Heart right ventricle (tissue), 16 donors: ENCODE data around the gene GPT2. TPM values are rescaled to one million over a fixed set of nuclear protein-coding genes. Genes with fewer than 3 reads are reported as not detected.

Experiments used
- ATAC-seq, 8 donors: fragments of 200-7000 bp; cut with Tn5 transposase; one replicate each; pipeline ENCODE4 v1.9.1; 2020; ENCODE audit warnings: mild to moderate bottlenecking in 8 of 8, moderate library complexity in 8 of 8, moderate number of reproducible peaks in 1 of 8
- DNase-seq, 2 donors: peaks; one replicate each; pipeline ENCODE4 v3.0.0-alpha.2; 2020
- H3K27ac ChIP-seq, 10 donors: fragments of 200-600 bp; sonication (generic) in 2 of 10; one replicate each; pipeline versions ENCODE4 v1.5.0 to v1.8.0; 2020 to 2022; ENCODE audit warnings: mild to moderate bottlenecking in 3 of 10
- H3K27me3 ChIP-seq, 7 donors: fragments of 200-600 bp; one replicate each; pipeline ENCODE4 v1.8.0; 2021 to 2022; ENCODE audit warnings: mild to moderate bottlenecking in 2 of 7
- H3K36me3 ChIP-seq, 9 donors: fragments of 200-600 bp; sonication (generic) in 1 of 9; one replicate each; pipeline versions ENCODE4 v1.5.0 to v1.8.0; 2020 to 2022; ENCODE audit warnings: mild to moderate bottlenecking in 2 of 9
- H3K4me1 ChIP-seq, 9 donors: fragments of 200-600 bp; sonication (generic) in 1 of 9; one replicate each; pipeline versions ENCODE4 v1.5.0 to v1.8.0; 2020 to 2022; ENCODE audit warnings: mild to moderate bottlenecking in 4 of 9
- H3K4me3 ChIP-seq, 10 donors: fragments of 200-600 bp; sonication (generic) in 2 of 10; one replicate each; pipeline versions ENCODE4 v1.5.0 to v1.8.0; 2020 to 2022; ENCODE audit warnings: mild to moderate bottlenecking in 7 of 10, moderate library complexity in 2 of 10
- H3K9me3 ChIP-seq, 11 donors: fragments of 200-600 bp in 10 of 11; sonication (generic) in 2 of 11; one replicate each; pipeline versions ENCODE4 v1.5.0 to v1.8.0; 2013 to 2022; ENCODE audit warnings: mild to moderate bottlenecking in 2 of 11, control low read depth in 1 of 11, moderate library complexity in 1 of 11
- CTCF ChIP-seq, 9 donors: fragments of 200-600 bp; sonication (generic) in 2 of 9; IDR thresholded peaks; one replicate each; pipeline versions ENCODE4 v1.5.0 to v1.8.0; 2021 to 2022; ENCODE audit warnings: antibody characterized with exemption in 9 of 9, mild to moderate bottlenecking in 5 of 9, moderate library complexity in 1 of 9
- WGBS, 2 donors: extraction: QIAGEN DNeasy Blood & Tissue Kit; methylation state at CpG; one replicate each; pipeline ENCODE4 v1.1.7; 2013; ENCODE audit warnings: inconsistent platforms in 1 of 2; 5-methylcytosine and 5-hydroxymethylcytosine counted together
- intact Hi-C, 10 donors: fragments of 100-400 bp; cut with DNase I; formaldehyde crosslinking; loops; one replicate each; pipeline versions ENCODE4 v1.11.1 to v1.14.2; 2022
- polyA plus RNA-seq, 2 donors: library from polyadenylated mRNA; stranded (reverse); fragments of 200-250 nt; gene quantifications; one replicate each; pipeline ENCODE4 v1.2.3, GENCODE V29; 2013
- total RNA-seq, 10 donors: library from RNA; stranded (reverse); fragmentation: NEBNext Ultra II Directional in 3 of 10; extraction: Animal tissue kit (Norgen Biotek cat#: 25700) in 3 of 10; gene quantifications; one replicate each; pipeline versions ENCODE4 v1.2.1 to v1.2.4, GENCODE V29; 2021 to 2023
- donor health status: Arrhythmogenic right ventricular cardiomyopathy.
- donor health status: ischemic (EF 13 %, LVEDD 7.1; RV severe dilation, severe dysfunction).
- donor health status: healthy with polysubstance abuse.
- donor health status: DM: no; HTN: yes; CAD: no.
- donor health status: DM: no; HTN: no; CAD: no.
- donor health status: ischemic (EF 25% LVEDD 6.9; RV normal size, moderate dysfunction).
- donor health status: ischemic (EF 25% LVEDD 5.7; RV mildly dilated, moderate dysfunction).
- donor health status: healthy.
- donor health status: DM: yes; HTN: yes; CAD: no.
- donor health status: Ischemic cardiomyopathy.
- donor health status: ischemic (EF 35%, LVEDD 5.7; RV mildly dilated, moderate dysfunction).
- donor health status: nonischemic (EF 11% LVEDD 7.7; RV severe dilation, severe dysfunction).
- donor health status: DM: yes; HTN: yes; CAD: no.
- donor health status: PGD.
- donor health status: ischemic (EF 29% LVEDD 5.4; RV normal size, mild dysfunction).
- donor health status: nonischemic (EF 23%, LVEDD 6.1; RV moderate dilation, normal function).

GPT2 gene
- total and polyA plus RNA-seq, 12 donors = 6.7 to 23.7 (median 17.3) TPM

GRCh38 chr16:46853713-46854443 is 30.3 kb upstream of the GPT2 start:
- DNase-seq (peak; percentile 74 to 76), ATAC-seq (peak; percentile 65 to 85 (median 81))
- Histone ChIP-seq H3K36me3 (no peaks in the 10 kb centered on the region), H3K4me3 (no peak overlapping the region), H3K27ac (no peak overlapping the region), H3K27me3 (no peaks in the 10 kb centered on the region), H3K9me3 (no peaks in the 10 kb centered on the region), H3K4me1 (no peaks in the 10 kb centered on the region)
- WGBS, 2 donors = 21 to 23% methylated on average over 5 of the region's 5 CpGs
- TF ChIP-seq CTCF (IDR thresholded peaks at IDR 0.05) = peak; percentile 68 to 88 (median 82)
- intact Hi-C loops = loop anchor here (1.0 to 10.0 kb wide), 8 partner anchors 53 to 1311 kb away; no protein-coding TSS in a partner anchor

GRCh38 chr16:46854846-46855245 is 29.3 kb upstream of the GPT2 start:
- WGBS, 2 donors = 94% methylated on average over 2 of the region's 2 CpGs
- ATAC-seq = no peak
- no peaks in the 10 kb centered on the region for H3K27me3 ChIP-seq
- no peak for TF ChIP-seq CTCF (IDR thresholded peaks at IDR 0.05)
- H3K4me1 ChIP-seq = no peaks in the 10 kb centered on the region
- no peak for DNase-seq
- no peaks in the 10 kb centered on the region for H3K36me3 ChIP-seq
- H3K27ac ChIP-seq = no peak overlapping the region
- no peaks in the 10 kb centered on the region for H3K9me3 ChIP-seq
- no peak overlapping the region for H3K4me3 ChIP-seq
- intact Hi-C loops = loop anchor here (1.0 to 10.0 kb wide), 9 partner anchors 52 to 1312 kb away; no protein-coding TSS in a partner anchor

GRCh38 chr16:46855389-46855788 is 28.8 kb upstream of the GPT2 start:
- DNase-seq (no peak), ATAC-seq (no peak)
- no peak for TF ChIP-seq CTCF (IDR thresholded peaks at IDR 0.05)
- Histone ChIP-seq H3K4me1 (no peaks in the 10 kb centered on the region), H3K36me3 (no peaks in the 10 kb centered on the region), H3K27me3 (no peaks in the 10 kb centered on the region), H3K27ac (no peak overlapping the region), H3K9me3 (no peaks in the 10 kb centered on the region), H3K4me3 (no peak overlapping the region)
- WGBS, 2 donors = 68 to 74% methylated on average over 4 of the region's 4 CpGs
- intact Hi-C loops = loop anchor here in 6 of 10 donors (2.0 to 10.0 kb wide), 5 partner anchors 51 to 1312 kb away; no protein-coding TSS in a partner anchor

- intact Hi-C loops = loop anchor here in 4 of 10 donors (5.0 to 10.0 kb wide), 3 partner anchors 70 to 1310 kb away; no protein-coding TSS in a partner anchor
- DNase-seq (no peak), ATAC-seq (peak in 6 of 8 donors; percentile 45 to 75 (median 62))
- no peaks in the 10 kb centered on the region for H3K9me3 ChIP-seq
- H3K27ac ChIP-seq = no peak overlapping the region
- TF ChIP-seq CTCF (IDR thresholded peaks at IDR 0.05) = peak in 7 of 9 donors; percentile 27 to 46 (median 43)
- no peak overlapping the region for H3K4me3 ChIP-seq
- WGBS, 2 donors = 42 to 48% methylated on average over 6 of the region's 6 CpGs
- H3K27me3 ChIP-seq = no peaks in the 10 kb centered on the region
- H3K4me1 ChIP-seq = no peaks in the 10 kb centered on the region
- no peaks in the 10 kb centered on the region for H3K36me3 ChIP-seq
Measured at GRCh38 chr16:46857368-46857945, 26.7 kb upstream of the GPT2 start.
